Measurements from ENCODE around the gene TUBB3.
A peak's percentile ranks its signal among the peaks of the same experiment; 100 is the strongest.
"Not testable (repeated sequence)": the region's sequence is repeated elsewhere in the genome, so short reads cannot be mapped to it uniquely, and the experiment has no call there.

The TUBB3 gene

DNA sequence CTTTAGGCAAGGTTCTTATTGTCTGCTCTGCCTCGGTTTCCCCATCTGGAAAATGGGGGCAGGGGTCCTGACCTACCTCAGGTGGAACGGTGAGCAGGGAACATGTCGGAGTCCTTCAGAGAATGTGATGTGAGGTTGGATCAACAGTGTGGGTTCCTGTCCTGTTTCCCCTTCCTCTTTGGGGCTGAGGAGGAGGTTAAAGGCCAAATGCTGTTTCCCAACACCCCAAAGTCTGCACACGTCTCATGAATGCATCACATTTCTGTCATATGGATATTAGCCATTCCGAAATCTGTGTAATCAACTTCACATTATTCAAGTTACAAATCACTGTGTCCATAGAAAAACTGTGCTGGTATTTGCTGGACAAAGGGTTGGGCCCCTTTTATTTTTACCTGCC lies 44.3 kb downstream of the TUBB3 start:
- DNase-seq (ENCODE audit: low read depth) = not testable (repeated sequence)

DNA sequence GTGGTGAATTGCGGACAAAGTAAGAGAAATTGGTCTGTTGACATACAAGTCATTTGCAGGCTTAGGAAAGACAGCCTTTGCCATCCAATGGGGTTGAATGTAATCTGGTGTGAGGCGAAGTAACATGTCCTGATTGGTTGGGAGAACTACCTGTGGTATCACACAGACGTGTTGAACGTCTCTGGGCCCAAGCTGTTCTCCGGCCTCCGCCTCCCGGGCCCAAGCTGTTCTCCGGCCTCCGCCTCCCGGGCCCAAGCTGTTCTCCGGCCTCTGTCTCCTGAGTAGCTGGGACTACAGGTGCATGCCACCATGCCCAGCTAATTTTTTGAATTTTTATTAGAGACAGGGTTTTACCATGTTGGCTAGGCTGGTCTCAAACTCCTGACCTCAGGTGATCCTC lies 44.9 kb downstream of the TUBB3 start:
- DNase-seq (ENCODE audit: low read depth) = not testable (repeated sequence)

DNA sequence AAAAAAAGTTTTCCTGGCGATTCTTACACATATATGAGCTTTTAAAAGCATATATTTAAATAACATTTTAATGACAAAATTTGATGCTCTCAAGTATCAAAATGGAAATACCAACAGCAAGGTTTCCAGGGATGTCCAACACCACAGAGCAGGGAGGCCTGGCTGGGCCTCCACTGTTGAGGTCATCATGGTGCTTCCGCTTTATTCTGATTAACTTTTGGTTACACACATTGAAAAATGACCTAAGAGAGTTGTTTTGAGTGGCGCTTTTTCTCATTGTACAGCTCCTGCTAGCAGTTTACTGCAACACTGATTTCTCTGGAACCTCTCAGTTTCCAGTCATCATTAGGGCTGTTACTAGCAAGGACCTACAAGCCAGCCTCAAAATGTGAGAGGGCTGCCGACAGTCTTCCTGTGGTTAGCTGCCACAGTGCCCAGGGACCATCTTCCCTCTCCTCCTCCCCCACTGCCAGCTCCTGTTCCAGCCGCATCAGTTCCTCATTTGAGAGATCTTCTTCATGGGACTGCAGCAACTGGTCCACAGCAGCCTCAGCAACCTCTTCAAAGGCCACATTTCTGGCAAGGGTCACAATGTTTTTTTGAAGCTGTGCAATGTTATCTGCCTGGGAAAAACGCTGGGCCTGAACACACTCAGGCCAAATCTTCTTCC lies 46.7 kb downstream of the TUBB3 start:
- no peak for DNase-seq (ENCODE audit: low read depth)

DNA sequence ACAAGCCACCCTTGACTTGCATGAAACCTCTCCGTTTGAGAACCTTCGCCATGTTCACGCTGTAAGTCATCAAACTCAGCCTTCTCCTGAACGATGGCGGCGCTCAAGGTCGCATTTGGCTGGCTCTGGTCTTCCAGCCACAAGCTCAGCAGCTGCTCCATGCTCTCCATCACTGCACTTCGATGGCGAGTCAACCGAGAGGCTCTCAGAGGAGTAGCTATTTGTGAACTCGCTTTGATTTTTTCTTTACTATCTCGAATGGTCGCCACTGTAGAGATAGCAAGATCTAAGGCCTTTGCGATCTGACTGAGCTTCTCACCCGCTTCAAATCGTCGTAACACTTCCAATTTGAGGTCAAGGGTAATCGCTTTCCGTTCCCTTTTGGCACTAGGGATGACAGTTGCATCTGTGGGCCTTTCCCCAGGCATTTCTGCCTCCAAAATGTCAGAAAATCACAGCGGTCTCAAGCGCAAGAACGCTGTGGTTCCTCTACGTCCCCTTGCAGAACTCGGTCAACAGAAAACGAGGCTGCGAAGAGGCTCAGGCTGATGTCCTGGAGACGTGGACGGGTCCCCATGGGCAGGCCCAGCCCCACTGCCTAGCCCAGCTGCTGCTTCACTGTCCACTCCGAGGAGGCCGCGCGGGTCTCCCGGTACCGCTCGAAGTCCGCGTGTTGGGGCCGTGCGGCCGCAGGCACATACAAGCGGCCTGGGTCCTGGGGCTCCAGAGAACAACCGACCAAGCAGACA lies 48.5 kb downstream of the TUBB3 start:
- DNase-seq (ENCODE audit: low read depth) = no peak

DNA sequence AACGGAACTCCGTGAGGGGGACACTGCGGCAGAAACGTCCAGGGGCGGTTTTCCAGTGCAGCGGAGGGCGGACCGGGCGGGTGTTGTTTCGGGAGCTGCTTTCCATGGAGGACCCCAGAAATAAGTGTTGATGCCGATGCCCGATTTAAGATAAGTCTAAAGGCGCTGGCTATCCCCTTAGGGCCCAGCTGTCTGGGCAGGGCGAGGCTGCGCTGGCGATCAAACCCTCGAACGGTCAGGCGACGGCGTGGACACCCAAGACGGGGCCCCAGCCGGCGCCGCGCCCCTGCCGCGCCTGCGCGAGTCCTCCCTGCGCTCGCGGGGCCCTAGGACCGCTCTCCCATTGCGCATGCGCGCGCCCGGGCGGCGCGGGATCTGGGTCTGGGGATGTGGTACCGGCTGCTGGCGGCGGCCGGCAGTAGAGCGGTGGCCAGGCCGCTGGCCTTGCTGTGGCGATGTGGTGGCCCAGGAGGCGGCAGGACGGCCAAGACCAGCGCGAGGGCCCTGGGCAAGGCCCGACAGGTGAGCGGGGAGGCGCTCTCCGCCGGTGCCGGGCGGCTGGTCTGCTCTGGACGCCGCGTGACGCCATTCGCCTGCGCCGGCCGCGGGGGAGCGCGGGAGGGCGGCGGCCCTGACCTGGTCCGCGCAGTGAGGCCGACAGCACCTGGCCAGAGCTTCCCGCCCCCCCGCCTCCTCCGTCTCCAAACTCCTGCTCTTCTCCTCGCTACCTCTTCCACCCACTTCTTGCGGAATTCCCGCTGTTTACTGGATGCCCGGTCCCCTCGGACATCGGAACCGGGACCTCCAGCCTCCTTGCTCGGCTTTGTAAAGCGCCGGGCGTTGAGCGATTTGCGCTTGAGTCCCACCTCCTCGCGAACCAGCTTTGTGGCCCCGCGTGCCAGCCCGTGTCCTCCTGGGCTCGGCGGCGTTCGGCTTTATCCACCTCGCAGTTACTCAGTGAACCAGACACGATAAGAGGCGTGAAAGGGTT lies 49.4 kb downstream of the TUBB3 start:
- DNase-seq (ENCODE audit: low read depth) = peak; percentile 83

DNA sequence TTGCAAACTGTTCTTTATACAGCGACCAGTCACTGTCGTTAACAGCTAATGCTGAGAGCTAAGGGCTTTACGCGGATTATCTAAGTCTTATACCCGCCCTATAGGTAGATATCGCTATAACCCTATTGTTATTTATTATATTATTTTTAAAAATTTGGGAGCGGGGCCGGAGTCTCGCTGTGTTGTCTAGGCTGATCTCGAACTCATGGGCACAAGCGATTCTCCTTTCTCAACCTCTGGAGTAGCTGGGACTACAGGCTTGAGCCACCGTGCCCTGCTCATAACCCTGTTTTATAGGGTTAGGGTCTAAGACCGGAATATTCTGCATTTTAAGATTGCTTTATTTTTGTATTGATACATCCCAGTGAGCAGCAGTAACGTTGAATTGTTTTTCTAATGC lies 50.1 kb downstream of the TUBB3 start:
- no peak for DNase-seq (ENCODE audit: low read depth)

DNA sequence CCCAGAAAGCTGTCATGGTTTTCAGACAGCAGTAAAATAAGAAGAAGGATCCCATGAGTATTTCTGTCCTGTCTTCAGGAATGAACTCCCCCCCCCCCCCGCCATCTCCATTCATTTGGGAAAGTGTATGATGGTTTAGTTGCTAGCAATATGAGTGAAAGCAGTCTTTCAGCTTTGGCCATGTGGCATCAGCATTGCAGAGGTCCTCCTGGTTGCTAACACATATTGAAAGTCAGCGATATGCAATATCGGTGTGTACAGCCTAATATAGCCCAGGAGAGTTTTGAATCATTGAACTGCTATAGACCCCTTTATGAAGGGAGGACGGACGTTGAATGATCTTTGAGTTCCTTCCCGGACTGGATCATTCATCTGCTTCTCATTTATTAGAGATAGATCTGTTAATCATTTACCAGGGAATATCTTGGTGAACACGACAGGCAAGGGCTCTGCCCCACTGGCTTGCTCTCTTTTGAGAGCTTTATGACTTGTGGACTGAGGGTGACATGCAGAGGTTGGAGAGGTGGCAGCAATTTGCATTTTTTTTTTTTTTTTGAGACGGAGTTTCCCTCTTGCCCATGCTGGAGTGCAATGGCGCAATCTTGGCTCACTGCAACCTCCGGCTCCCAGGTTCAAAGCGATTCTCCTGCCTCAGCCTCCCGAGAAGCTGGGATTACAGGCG lies 50.7 kb downstream of the TUBB3 start:
- DNase-seq (ENCODE audit: low read depth) = no peak

DNA sequence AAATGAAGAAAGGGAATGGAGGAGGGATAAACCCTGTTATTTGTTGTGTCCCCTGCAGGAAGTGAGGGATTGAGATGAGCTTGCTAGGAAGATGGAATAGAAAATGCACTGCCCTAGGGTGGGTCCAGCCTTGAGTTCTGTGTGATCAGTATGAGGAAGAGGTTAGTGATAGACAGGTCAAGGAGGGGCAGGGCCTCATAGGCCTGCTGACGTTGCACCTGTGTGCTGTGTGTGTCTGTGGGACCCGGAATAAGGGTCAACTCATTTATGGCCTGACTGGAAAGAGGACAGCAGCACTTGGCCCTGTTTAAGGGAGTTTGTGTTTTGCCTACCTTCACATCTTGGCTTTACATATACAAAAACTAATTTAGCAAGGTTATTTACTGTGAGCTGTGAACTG lies 51.7 kb downstream of the TUBB3 start:
- DNase-seq (ENCODE audit: low read depth) = no peak

DNA sequence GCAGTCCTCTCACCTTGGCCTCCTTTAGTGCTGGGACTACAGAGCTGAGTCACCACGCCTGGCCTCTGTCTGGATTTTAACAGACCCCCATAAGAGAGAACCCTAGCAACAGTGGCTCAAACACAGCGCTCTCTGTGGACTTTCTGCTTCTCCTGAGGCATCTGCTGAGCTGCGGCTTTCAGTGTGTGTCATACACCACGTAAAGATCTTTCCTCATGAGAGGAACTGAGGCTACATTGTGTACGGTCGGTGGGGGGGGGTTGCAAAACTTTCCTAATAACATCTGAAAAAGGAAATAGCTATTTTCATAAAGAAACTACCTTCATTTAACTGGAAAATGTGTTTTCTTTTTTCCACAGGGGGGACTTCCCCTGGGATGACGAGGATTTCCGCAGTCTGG lies 58.3 kb downstream of the TUBB3 start:
- DNase-seq (ENCODE audit: low read depth) = no peak

DNA sequence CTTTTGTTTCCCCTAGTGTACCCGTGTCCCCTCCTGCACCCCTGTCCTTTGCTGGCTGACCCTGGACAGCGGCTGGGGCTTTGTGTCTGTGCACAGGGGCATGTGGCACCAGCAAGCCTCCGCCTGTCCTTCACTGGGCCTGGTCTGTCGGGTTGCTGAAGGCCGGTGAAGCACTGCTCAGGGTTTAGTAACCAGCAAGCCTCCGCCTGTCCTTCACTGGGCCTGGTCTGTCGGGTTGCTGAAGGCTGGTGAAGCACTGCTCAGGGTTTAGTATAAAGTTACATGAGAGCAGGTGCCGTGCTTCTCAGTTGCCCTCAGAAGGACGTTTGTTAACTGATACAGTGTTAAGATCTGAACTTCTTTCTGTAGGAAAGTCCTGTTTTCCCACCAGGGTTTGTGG lies 59.2 kb downstream of the TUBB3 start:
- no peak for DNase-seq (ENCODE audit: low read depth)

DNA sequence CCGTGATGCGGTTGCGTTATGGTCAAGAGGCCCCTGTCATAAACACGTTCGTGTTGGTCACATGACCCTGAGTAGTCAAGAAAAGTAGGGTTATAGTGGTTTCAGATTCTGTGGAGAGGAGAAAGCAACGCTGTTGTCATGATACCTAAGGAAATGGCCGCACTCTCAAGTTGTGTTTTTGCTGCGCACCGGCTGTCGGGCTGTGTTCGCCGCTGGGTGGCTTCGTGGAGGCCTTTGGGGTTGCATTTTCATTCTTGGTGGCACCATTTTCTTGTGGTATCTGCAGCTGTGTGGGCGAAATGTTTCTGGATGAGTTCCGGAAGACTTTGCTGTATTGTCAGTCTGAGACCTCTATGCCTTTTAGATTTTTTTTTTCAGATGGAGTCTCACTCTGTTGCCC lies 60.4 kb downstream of the TUBB3 start:
- DNase-seq (ENCODE audit: low read depth) = no peak

DNA sequence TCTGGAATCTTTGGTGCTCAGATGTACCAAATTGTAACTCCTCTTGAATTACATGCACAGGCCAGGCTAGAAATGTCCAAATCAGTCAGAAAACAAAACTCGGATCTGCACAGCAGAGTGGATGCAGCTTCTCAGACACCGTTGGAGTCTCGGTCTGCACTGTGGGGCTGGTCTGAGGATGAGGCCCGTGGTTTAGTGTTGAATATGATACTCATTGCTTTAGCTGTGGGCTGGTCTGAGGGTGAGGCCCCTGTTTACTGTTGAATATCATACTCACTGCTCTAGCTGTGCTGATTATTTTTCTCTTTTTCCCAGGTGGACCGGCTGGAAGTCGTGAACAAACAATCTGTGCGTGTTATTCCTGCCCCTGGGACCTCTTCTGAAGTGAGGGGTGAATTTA lies 61.1 kb downstream of the TUBB3 start:
- DNase-seq (ENCODE audit: low read depth) = no peak

DNA sequence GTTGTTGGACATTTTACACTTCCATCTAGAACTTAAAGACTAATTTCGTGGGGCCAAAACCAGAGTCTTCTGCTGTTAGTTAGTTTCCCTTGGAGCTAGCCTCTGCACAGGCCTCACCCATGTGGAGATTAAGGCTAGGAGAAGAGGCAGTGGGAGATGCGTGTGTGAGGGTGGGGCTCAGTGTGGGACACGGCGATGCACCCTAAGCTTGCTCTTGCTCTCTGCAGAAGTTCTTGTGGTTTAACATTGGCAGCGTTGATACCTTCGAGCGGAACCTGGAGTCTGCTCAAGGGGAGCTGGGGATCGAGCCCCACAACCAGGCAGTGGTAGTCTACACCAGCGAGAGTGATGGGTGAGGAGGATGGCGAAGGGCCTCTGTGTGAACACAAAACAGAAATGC lies 62.1 kb downstream of the TUBB3 start:
- no peak for DNase-seq (ENCODE audit: low read depth)

Measured in activated gamma-delta T cell treated with anti-CD3 and anti-CD28 coated beads, Interleukin-2, amount 50 U/mL, for 16 hours (primary cell).